Smooth muscle cell (in vitro differentiated cells): Measurements from ENCODE around the gene KAZALD1. TPM values are rescaled to one million over a fixed set of nuclear protein-coding genes. Genes with fewer than 3 reads are reported as not detected.

Experiments used
- DNase-seq: peaks from one replicate; lab custom pipeline; 2025; ENCODE audit not compliant: unreplicated experiment; lab: John Stamatoyannopoulos, UW
- H2AFZ ChIP-seq: fragments of 200-600 bp; sonication (generic); 2 replicates; pipeline ENCODE4 v1.6.0; 2016; ENCODE audit warnings: antibody characterized with exemption, low read depth, mild to moderate bottlenecking
- H3F3A ChIP-seq: fragments of 200-600 bp; sonication (generic); 2 replicates; pipeline ENCODE4 v1.6.0; 2017; ENCODE audit warnings: antibody characterized with exemption, low read depth
- H3K27ac ChIP-seq: fragments of 200-600 bp; sonication (generic); 2 replicates; pipeline ENCODE4 v1.5.1; 2016; ENCODE audit warnings: low read depth, mild to moderate bottlenecking
- H3K27me3 ChIP-seq: fragments of 200-600 bp; sonication (generic); 2 replicates; pipeline ENCODE4 v1.6.1; 2016; ENCODE audit warnings: low read depth, mild to moderate bottlenecking
- H3K36me3 ChIP-seq: fragments of 200-600 bp; sonication (generic); 2 replicates; pipeline ENCODE4 v1.5.1; 2016; ENCODE audit warnings: low read depth
- H3K4me1 ChIP-seq: fragments of 200-600 bp; sonication (generic); 2 replicates; pipeline ENCODE4 v1.5.1; 2016; ENCODE audit warnings: low read depth
- H3K4me2 ChIP-seq: fragments of 200-600 bp; sonication (generic); 2 replicates; pipeline ENCODE4 v1.6.0; 2016; ENCODE audit warnings: mild to moderate bottlenecking
- H3K4me3 ChIP-seq: fragments of 200-600 bp; sonication (generic); 2 replicates; pipeline ENCODE4 v1.5.1; 2016; ENCODE audit warnings: mild to moderate bottlenecking
- H3K79me2 ChIP-seq: fragments of 200-600 bp; sonication (generic); 2 replicates; pipeline ENCODE4 v1.6.0; 2016; ENCODE audit warnings: low read depth, mild to moderate bottlenecking
- H3K9ac ChIP-seq: fragments of 200-600 bp; sonication (generic); 2 replicates; pipeline ENCODE4 v1.6.0; 2016; ENCODE audit warnings: low read depth
- H3K9me3 ChIP-seq: fragments of 200-600 bp; sonication (generic); replicated peaks from 2 replicates; pipeline ENCODE4 v1.5.1; 2016; ENCODE audit warnings: low read depth
- H4K20me1 ChIP-seq: fragments of 200-600 bp; sonication (generic); 2 replicates; pipeline ENCODE4 v1.6.0; 2016; ENCODE audit warnings: low read depth
- WGBS: methylation state at CpG from one replicate; pipeline ENCODE4 v1.1.7; 2016; ENCODE audit warnings: low lambda C conversion rate; 5-methylcytosine and 5-hydroxymethylcytosine counted together
- polyA plus RNA-seq: library from polyadenylated mRNA; unstranded; fragments of >200 nt; fragmentation: Nextera tagmentation; extraction: Ambion mirVana; gene quantifications from 2 replicates; pipeline ENCODE4 v1.2.1, GENCODE V29; 2016
- total RNA-seq: library from RNA; depleted of rRNA; stranded (reverse); fragments of >200 nt; gene quantifications from 2 replicates; pipeline ENCODE4 v1.2.3, GENCODE V29; 2014
- TF ChIP-seq, protein P1 (sequence below): fragments of 200-600 bp; sonication (generic); IDR thresholded peaks from 2 replicates; pipeline ENCODE4 v1.5.1; 2017; ENCODE audit warnings: borderline replicate concordance, mild to moderate bottlenecking, antibody characterized with exemption; ENCODE audit not compliant: insufficient read depth, poor library complexity, severe bottlenecking

KAZALD1 gene
- total and polyA plus RNA-seq, 2 experiments from 2014 or later = 13.1 to 20.4 TPM

DNA sequence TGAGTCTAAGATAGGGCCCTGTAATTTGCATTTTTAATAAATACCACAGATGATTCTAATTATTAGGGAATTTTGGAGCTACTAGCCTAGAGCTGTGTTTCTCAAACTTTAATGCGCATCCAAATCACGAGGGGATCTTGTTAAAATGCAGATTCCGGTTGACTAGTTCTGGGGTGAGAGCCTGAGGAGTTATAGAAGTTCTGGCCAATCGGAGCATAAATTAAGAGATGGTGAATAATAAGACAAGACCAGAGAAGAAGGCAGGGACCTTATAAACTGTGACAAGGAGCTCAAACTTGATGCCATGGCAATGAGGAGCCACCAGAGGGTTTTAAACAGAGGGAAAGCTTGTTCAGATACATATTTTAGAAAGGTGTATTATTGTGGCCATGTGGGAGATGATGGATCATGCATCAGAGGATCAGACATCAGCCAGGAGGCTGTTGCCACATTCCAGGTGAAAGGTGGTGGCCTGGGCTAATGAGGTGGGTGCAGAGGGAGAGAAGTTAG lies 39.6 kb downstream of the KAZALD1 start:
- Histone ChIP-seq H3K4me1 (no peaks in the 10 kb centered on the region), H3K27ac (no peak overlapping the region), H4K20me1 (no peaks in the 10 kb centered on the region), H3K9me3 (no peaks in the 10 kb centered on the region), H2AFZ (no peak overlapping the region), H3F3A (no peaks in the 10 kb centered on the region), H3K4me3 (no peak overlapping the region), H3K9ac (no peak overlapping the region), H3K36me3 (no peaks in the 10 kb centered on the region), H3K27me3 (peaks cover 63% of the 10 kb centered on the region), H3K79me2 (no peaks in the 10 kb centered on the region), H3K4me2 (no peak overlapping the region)
- no peak for DNase-seq
- TF ChIP-seq, protein P1, sequence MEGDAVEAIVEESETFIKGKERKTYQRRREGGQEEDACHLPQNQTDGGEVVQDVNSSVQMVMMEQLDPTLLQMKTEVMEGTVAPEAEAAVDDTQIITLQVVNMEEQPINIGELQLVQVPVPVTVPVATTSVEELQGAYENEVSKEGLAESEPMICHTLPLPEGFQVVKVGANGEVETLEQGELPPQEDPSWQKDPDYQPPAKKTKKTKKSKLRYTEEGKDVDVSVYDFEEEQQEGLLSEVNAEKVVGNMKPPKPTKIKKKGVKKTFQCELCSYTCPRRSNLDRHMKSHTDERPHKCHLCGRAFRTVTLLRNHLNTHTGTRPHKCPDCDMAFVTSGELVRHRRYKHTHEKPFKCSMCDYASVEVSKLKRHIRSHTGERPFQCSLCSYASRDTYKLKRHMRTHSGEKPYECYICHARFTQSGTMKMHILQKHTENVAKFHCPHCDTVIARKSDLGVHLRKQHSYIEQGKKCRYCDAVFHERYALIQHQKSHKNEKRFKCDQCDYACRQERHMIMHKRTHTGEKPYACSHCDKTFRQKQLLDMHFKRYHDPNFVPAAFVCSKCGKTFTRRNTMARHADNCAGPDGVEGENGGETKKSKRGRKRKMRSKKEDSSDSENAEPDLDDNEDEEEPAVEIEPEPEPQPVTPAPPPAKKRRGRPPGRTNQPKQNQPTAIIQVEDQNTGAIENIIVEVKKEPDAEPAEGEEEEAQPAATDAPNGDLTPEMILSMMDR = no peak
- 71% methylated on average over 4 of the region's 4 CpGs for WGBS

DNA sequence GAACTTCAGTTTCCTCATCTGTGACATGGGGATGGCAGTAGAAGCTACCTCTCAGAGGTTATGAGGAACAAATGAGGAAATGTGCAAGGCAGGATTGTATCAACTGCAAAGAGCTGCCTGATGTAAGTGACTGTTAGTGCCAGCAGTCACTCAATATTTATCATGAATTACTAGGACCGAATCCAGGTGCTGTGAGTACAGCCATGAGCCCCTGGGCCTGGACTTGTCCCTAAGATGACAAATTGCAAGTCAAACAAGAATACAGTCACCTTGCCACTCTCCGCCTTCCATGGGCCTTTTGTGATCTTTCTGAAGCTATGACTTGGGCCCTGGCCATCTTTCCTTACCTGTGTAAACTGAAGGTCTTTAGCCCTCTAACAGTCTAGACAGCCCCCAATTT lies 41.6 kb downstream of the KAZALD1 start:
- Histone ChIP-seq H3K27me3 (peaks cover 63% of the 10 kb centered on the region), H3K4me3 (no peak overlapping the region), H2AFZ (no peak overlapping the region), H4K20me1 (no peaks in the 10 kb centered on the region), H3K4me1 (no peaks in the 10 kb centered on the region), H3K4me2 (no peak overlapping the region), H3K36me3 (no peaks in the 10 kb centered on the region), H3K9ac (no peak overlapping the region), H3F3A (no peaks in the 10 kb centered on the region), H3K9me3 (no peaks in the 10 kb centered on the region), H3K27ac (no peak overlapping the region), H3K79me2 (no peaks in the 10 kb centered on the region)
- 96% methylated on average over 2 of the region's 2 CpGs for WGBS
- DNase-seq = no peak
- TF ChIP-seq, protein P1 = no peak

DNA sequence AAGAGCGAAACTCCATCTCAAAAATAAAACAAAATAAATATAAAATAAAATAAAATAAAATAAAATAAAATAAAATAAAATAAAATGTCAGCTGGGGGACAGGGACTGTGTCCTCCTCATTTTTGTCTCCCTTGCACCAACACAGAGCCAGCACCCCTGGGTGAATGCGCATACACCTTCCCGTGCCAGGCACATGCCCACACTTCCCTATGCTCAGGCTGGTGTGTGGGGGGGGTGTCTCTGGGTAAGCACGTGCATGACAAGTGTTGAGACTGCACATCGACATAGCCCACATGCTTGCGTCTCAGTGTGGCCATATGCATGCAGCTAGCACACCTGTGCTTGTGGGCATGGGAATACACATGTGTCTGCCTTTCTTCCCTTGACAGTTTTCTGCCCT lies 44.6 kb downstream of the KAZALD1 start:
- TF ChIP-seq, protein P1 = no peak
- no peaks in the 10 kb centered on the region for H3K36me3 ChIP-seq
- no peak overlapping the region for H3K4me3 ChIP-seq
- no peak for DNase-seq
- no peaks in the 10 kb centered on the region for H3K79me2 ChIP-seq
- H3K9ac ChIP-seq = no peak overlapping the region
- no peak overlapping the region for H2AFZ ChIP-seq
- no peak overlapping the region for H3K4me2 ChIP-seq
- H3K27me3 ChIP-seq = peaks cover 44% of the 10 kb centered on the region
- WGBS = 83% methylated on average over 6 of the region's 6 CpGs
- H3K9me3 ChIP-seq = no peaks in the 10 kb centered on the region
- no peak overlapping the region for H3K27ac ChIP-seq
- no peaks in the 10 kb centered on the region for H3K4me1 ChIP-seq
- H3F3A ChIP-seq = no peaks in the 10 kb centered on the region
- no peaks in the 10 kb centered on the region for H4K20me1 ChIP-seq

DNA sequence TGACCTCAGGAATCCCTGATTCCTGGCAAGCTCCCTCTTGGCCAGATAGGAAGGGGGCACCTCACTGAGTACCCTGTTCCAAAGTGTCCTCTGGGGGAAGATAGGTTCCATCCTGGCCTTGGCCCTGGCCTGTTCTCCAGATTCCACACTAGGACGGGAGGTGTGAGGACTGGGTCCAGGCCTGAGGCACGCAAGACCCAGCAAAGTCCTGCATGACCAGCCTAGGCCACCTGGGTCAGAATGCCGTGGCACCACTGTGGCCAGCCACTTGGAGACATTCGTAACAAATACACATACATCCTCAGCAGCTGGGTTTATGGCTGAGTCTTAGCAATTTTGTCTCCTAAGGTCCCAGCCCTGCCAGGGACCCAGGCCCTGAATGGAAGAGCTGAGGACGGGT lies 46.0 kb downstream of the KAZALD1 start:
- Histone ChIP-seq H3K27ac (no peak overlapping the region), H3K9ac (no peak overlapping the region), H2AFZ (no peak overlapping the region), H3K4me1 (no peaks in the 10 kb centered on the region), H3F3A (no peaks in the 10 kb centered on the region), H3K27me3 (peaks cover 40% of the 10 kb centered on the region), H3K9me3 (no peaks in the 10 kb centered on the region), H3K4me2 (no peak overlapping the region), H3K36me3 (no peaks in the 10 kb centered on the region), H3K79me2 (no peaks in the 10 kb centered on the region), H3K4me3 (no peak overlapping the region), H4K20me1 (no peaks in the 10 kb centered on the region)
- 96% methylated on average over 5 of the region's 5 CpGs for WGBS
- no peak for DNase-seq
- TF ChIP-seq, protein P1 = no peak
